DMS153 treated with DMSO at 0.1 percent for 48 hours (cell line): ENCODE measurements around the gene TGM1.
"Not testable (repeated sequence)": the region's sequence is repeated elsewhere in the genome, so short reads cannot be mapped to it uniquely, and the experiment has no call there.

Experiments used
- DNase-seq: peaks from one replicate; lab custom pipeline; 2025; ENCODE audit not compliant: unreplicated experiment; lab: John Stamatoyannopoulos, UW

Gene TGM1

DNA sequence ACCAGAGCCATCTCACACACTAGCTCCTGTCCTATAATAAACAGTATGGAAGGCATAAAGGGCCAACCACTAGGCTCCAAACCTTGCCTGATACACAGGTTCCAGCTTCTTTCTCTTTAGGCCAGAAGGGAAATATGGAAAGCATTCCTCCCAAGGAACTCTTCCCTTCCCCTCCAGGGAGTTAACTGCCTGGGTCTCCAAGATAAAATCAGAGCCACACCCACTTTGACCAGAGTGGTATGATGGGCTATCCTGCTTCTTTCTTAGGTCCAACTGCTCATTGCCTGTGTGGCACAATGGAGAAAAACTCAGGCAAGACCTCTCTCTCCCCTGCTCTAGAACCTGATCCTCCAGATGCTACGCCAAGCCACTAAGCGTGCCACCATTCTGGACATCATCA is 55.4 kb downstream of the TGM1 start:
- DNase-seq, result no peak

GRCh38 chr14:24207104-24207551 is 55.8 kb downstream of the TGM1 start:
- no peak for DNase-seq

DNA sequence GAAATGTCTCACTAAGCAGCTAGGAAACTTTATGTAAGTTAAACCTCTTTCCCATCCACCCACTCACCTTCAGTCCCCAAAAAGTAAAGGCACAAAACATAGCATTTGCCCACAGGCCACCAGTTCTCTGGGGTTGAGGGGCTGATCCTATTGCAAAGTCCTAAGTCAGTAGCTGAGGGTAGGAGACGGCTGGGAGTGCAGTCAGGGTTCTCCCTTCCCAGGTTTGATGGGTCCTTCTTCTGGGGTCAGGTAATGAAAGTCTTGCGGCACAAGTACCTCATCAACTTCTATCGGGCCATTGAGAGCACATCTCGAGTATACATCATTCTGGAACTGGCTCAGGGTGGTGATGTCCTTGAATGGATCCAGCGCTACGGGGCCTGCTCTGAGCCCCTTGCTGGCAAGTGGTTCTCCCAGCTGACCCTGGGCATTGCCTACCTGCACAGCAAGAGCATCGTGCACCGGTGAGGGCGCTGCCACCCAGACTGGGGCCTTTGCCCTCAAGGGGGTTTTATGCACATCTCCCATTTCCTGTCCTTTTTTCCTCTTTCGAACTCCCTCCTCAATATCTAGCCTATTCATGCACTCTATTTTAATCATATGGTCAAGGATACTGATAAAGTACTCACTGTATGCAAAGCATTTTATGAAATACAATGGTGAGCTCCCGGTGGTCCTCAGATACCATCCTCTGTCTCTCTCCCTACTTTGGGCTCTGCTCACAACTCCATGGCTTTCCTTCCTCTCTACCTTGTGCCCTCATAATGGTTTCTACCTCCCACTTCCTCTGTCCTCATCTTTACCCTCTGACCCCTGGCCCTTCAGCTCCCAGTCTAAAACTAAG is 56.5 kb downstream of the TGM1 start:
- no peak for DNase-seq

DNA sequence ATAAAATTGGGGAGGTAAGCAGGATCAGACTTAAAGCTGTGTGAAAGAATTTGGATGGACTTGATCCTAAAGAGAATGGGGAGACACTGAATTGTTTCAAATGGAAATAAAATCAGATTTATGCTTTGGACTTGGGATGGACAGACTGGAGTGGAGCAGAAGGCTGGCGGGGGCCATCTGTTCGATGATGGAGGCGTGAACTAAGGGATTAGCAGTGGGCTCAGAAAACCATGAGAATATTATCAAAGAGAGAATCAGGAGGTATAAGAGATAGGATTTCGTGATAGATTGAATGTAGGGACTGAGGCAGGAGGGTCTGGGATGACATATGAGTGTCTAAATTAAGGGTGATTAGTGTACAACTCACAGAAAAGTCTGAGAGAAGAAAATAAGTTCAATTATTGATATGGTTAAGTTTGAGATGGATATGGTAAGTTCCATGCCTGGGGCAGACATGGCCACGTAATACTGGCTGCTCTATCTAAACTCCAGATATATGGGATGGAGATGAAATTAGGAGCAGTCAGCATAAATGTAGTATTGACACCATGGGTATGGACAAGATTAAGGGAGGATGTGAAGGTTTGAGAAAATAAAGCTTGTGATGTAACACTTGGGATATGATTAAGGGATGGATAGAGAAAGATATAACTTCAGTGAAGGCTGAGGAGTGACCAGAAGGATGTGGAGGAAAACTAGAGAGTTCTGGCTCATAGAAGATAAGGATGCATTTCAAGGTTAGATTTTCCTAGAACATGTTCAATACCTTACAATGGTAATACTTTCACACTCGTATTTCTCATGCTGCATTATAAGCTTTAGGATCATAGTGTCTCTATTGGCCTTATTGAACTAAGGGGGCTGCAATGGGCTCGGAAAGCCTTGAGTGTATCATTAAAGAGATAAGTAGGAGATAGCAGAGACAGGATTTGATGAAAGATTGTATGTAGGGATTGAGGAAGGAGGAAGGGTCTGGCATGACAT is 58.5 kb downstream of the TGM1 start:
- DNase-seq, result no peak

DNA sequence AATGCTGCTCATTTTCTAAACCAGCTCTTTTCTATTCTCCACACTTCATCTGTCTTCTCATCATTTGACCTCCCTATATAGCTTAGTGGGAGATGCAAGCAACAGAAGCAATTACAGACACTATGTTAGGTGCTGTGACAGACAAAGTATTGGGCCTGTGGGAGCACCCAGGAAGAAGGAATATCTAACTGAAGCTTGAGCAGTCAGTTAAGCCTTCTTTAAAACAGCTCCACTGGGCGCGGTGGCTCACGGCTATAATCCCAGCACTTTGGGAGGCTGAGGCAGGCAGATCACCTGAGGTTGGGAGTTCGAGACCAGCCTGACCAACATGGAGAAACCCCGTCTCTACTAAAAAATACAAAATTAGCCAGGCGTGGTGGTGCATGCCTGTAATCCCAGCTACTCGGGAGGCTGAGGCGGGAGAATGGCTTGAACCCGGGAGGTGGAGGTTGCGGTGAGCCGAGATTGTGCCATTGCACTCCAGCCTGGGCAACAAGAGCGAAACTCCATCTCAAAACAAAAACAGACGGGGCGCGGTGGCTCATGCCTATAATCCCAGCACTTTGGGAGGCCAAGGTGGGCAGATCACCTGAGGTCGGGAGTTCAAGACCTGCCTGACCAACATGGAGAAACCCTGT is 59.6 kb downstream of the TGM1 start:
- DNase-seq, result not testable (repeated sequence)

- DNase-seq, result not testable (repeated sequence)
Measured at GRCh38 chr14:24202538-24202937, 60.4 kb downstream of the TGM1 start.
